ENCODE measurements around the gene HOXD3. TPM values are rescaled to one million over a fixed set of nuclear protein-coding genes. Genes with fewer than 3 reads are reported as not detected.

The HOXD3 gene
- total and polyA plus RNA-seq, 4 donors, result 0.07 to 2.5 (median 0.64) TPM

- Histone ChIP-seq H3K27ac (ENCODE audit: low read depth in 1 of 2, low read length in 1 of 2) (no peak overlapping the region), H3K9ac (ENCODE audit: insufficient read depth in 1 of 2, low read length in 2 of 2) (no peak overlapping the region)
- 12 to 13% methylated on average over 41 of the region's 41 CpGs for WGBS, 2 donors
Measured at GRCh38 chr2:176139661-176140512, 17.2 kb upstream of the HOXD3 start.

GRCh38 chr2:176140513-176141317 is 16.4 kb upstream of the HOXD3 start:
- Histone ChIP-seq H3K36me3 (ENCODE audit: control insufficient read depth in 4 of 4, insufficient read depth in 4 of 4, low read length in 4 of 4) (no peaks in the 10 kb centered on the region), H3K9ac (ENCODE audit: insufficient read depth in 1 of 2, low read length in 2 of 2) (no peak overlapping the region), H3K27me3 (ENCODE audit: control insufficient read depth in 3 of 3, insufficient read depth in 3 of 3, low read length in 2 of 3) (peaks cover 19 to 92% (median 89%) of the 10 kb centered on the region in 3 donors), H3K4me1 (ENCODE audit: control insufficient read depth in 5 of 5, insufficient read depth in 5 of 5, low read length in 5 of 5) (peaks cover 0 to 14% (median 3%) of the 10 kb centered on the region in 5 donors), H3K27ac (ENCODE audit: low read depth in 1 of 2, low read length in 1 of 2) (no peak overlapping the region), H3K4me3 (no peak overlapping the region), H3K9me3 (ENCODE audit: control insufficient read depth in 4 of 4, insufficient read depth in 3 of 4, low read length in 3 of 4) (peaks cover 0 to 10% (median 0%) of the 10 kb centered on the region in 4 donors)
- ATAC-seq (ENCODE audit: insufficient read depth, low FRiP score), result peak; percentile 87
- WGBS, 2 donors, result 8 to 10% methylated on average over 37 to 48 of the region's 48 CpGs
- TF ChIP-seq CTCF (IDR thresholded peaks at IDR 0.05; ENCODE audit: control extremely low read depth, extremely low read depth), result peak; percentile 68
- peak; percentile 84 to 87 (median 86) for DNase-seq

More at GRCh38 chr2:176139661-176140512, 17.2 kb upstream of the HOXD3 start:
- no peaks in the 10 kb centered on the region for H3K36me3 ChIP-seq (ENCODE audit: control insufficient read depth in 4 of 4, insufficient read depth in 4 of 4, low read length in 4 of 4)
- H3K9me3 ChIP-seq (ENCODE audit: control insufficient read depth in 4 of 4, insufficient read depth in 3 of 4, low read length in 3 of 4), result peaks cover 0 to 10% (median 0%) of the 10 kb centered on the region in 4 donors
- H3K4me3 ChIP-seq, result no peak overlapping the region
- H3K4me1 ChIP-seq (ENCODE audit: control insufficient read depth in 5 of 5, insufficient read depth in 5 of 5, low read length in 5 of 5), result peaks cover 0 to 15% (median 4%) of the 10 kb centered on the region in 5 donors
- TF ChIP-seq CTCF (IDR thresholded peaks at IDR 0.05; ENCODE audit: control extremely low read depth, extremely low read depth), result no peak
- ATAC-seq (ENCODE audit: insufficient read depth, low FRiP score) (no peak), DNase-seq (peak in 1 of 3 donors; percentile 61)
- peaks cover 19 to 92% (median 89%) of the 10 kb centered on the region in 3 donors for H3K27me3 ChIP-seq (ENCODE audit: control insufficient read depth in 3 of 3, insufficient read depth in 3 of 3, low read length in 2 of 3)

- Histone ChIP-seq H3K36me3 (ENCODE audit: control insufficient read depth in 4 of 4, insufficient read depth in 4 of 4, low read length in 4 of 4) (no peaks in the 10 kb centered on the region), H3K9ac (ENCODE audit: insufficient read depth in 1 of 2, low read length in 2 of 2) (no peak overlapping the region), H3K4me1 (ENCODE audit: control insufficient read depth in 5 of 5, insufficient read depth in 5 of 5, low read length in 5 of 5) (peaks cover 0 to 5% (median 0%) of the 10 kb centered on the region in 5 donors), H3K4me3 (no peak overlapping the region), H3K27me3 (ENCODE audit: control insufficient read depth in 3 of 3, insufficient read depth in 3 of 3, low read length in 2 of 3) (peaks cover 14 to 94% (median 91%) of the 10 kb centered on the region in 3 donors), H3K9me3 (ENCODE audit: control insufficient read depth in 4 of 4, insufficient read depth in 3 of 4, low read length in 3 of 4) (peaks cover 0 to 8% (median 0%) of the 10 kb centered on the region in 4 donors), H3K27ac (ENCODE audit: low read depth in 1 of 2, low read length in 1 of 2) (no peak overlapping the region)
- 87 to 93% methylated on average over 2 of the region's 2 CpGs for WGBS, 2 donors
- no peak for DNase-seq
- TF ChIP-seq CTCF (IDR thresholded peaks at IDR 0.05; ENCODE audit: control extremely low read depth, extremely low read depth), result no peak
- ATAC-seq (ENCODE audit: insufficient read depth, low FRiP score), result no peak
Measured at GRCh38 chr2:176142281-176142680, 14.8 kb upstream of the HOXD3 start.

All from lung (tissue), 12 donors.